PC-3 (cell line): Measurements from ENCODE around the gene APH1B. TPM values are rescaled to one million over a fixed set of nuclear protein-coding genes. Genes with fewer than 3 reads are reported as not detected.
"Not testable (repeated sequence)": the region's sequence is repeated elsewhere in the genome, so short reads cannot be mapped to it uniquely, and the experiment has no call there.

Experiments used
- ATAC-seq: fragments of 200-7000 bp; cut with Tn5 transposase; 2 replicates; pipeline ENCODE4 v1.9.1; 2020; ENCODE audit warnings: mild to moderate bottlenecking, moderate library complexity
- BruUV-seq: library from RNA; stranded (reverse); fragments of 400-500 nt; replicated peaks from 2 replicates; lab custom pipeline; 2021; lab: Mats Ljungman, UMichigan
- CTCF ChIA-PET: fragments of 300-600 bp; sonication (Branson Sonifier 250); formaldehyde crosslinking; loops from one replicate; lab custom pipeline; 2022; ENCODE audit warnings: antibody characterized with exemption; lab: Charles Lee
- POLR2A ChIA-PET: fragments of 300-600 bp; sonication (Branson Sonifier 250); formaldehyde crosslinking; loops from one replicate; lab custom pipeline; 2022; ENCODE audit warnings: antibody characterized with exemption; ENCODE audit not compliant: unreplicated experiment; lab: Charles Lee
- DNase-seq: peaks from one replicate; pipeline ENCODE4 v3.0.0-alpha.2; 2015
- H2AFZ ChIP-seq: fragments of 300-600 bp; sonication (generic); 2 replicates; pipeline ENCODE4 v1.6.0; 2016; ENCODE audit warnings: antibody characterized with exemption, low read length
- H3F3A ChIP-seq: fragments of 300-600 bp; sonication (generic); one replicate; pipeline ENCODE4 v1.6.0; 2017; ENCODE audit warnings: antibody characterized with exemption, low read length, control low read depth, mild to moderate bottlenecking; ENCODE audit not compliant: unreplicated experiment
- H3K27ac ChIP-seq: fragments of 300-600 bp; sonication (generic); 2 replicates; pipeline ENCODE4 v1.5.1; 2016; ENCODE audit warnings: mild to moderate bottlenecking, low read length
- H3K27me3 ChIP-seq: fragments of 300-600 bp; sonication (generic); 2 replicates; pipeline ENCODE4 v1.6.1; 2016; ENCODE audit warnings: low read length, mixed read lengths
- H3K36me3 ChIP-seq: fragments of 300-600 bp; sonication (generic); 2 replicates; pipeline ENCODE4 v1.6.1; 2016; ENCODE audit warnings: low read depth, mixed run types, low read length, mixed read lengths
- H3K4me1 ChIP-seq: fragments of 300-600 bp; sonication (generic); 2 replicates; pipeline ENCODE4 v1.5.1; 2016; ENCODE audit warnings: low read length; ENCODE audit not compliant: insufficient read depth
- H3K4me2 ChIP-seq: fragments of 300-600 bp; sonication (generic); 2 replicates; pipeline ENCODE4 v1.6.0; 2016; ENCODE audit warnings: low read length
- H3K4me3 ChIP-seq: fragments of 300-600 bp; sonication (generic); 2 replicates; pipeline ENCODE4 v1.5.1; 2016; ENCODE audit warnings: mild to moderate bottlenecking, low read length, mixed read lengths
- H3K79me2 ChIP-seq: fragments of 300-600 bp; sonication (generic); 2 replicates; pipeline ENCODE4 v1.6.1; 2017; ENCODE audit warnings: low read length, mixed read lengths
- H3K9ac ChIP-seq: fragments of 300-600 bp; sonication (generic); 2 replicates; pipeline ENCODE4 v1.6.0; 2016; ENCODE audit warnings: mild to moderate bottlenecking, low read length
- H3K9me2 ChIP-seq: fragments of 300-600 bp; sonication (generic); replicated peaks from 2 replicates; pipeline ENCODE4 v1.6.1; 2016; ENCODE audit warnings: mixed run types, low read length, mixed read lengths
- H3K9me3 ChIP-seq: fragments of 300-600 bp; sonication (generic); 2 replicates; pipeline ENCODE4 v1.6.1; 2016; ENCODE audit warnings: low read length, mixed read lengths
- H4K20me1 ChIP-seq: fragments of 300-600 bp; sonication (generic); 2 replicates; pipeline ENCODE4 v1.6.1; 2016; ENCODE audit warnings: low read length, mixed read lengths
- EZH2 ChIP-seq: fragments of 300-600 bp; sonication (generic); IDR thresholded peaks from one replicate; pipeline ENCODE4 v1.6.1; 2017; ENCODE audit warnings: antibody characterized with exemption, mild to moderate bottlenecking, low read length; ENCODE audit not compliant: unreplicated experiment
- EZH2phosphoT487 ChIP-seq: fragments of 300-600 bp; sonication (generic); IDR thresholded peaks from 2 replicates; pipeline ENCODE4 v1.6.1; 2018; ENCODE audit warnings: mild to moderate bottlenecking, antibody characterized with exemption, low read length, borderline replicate concordance
- intact Hi-C: fragments of 100-400 bp; cut with micrococcal nuclease; formaldehyde crosslinking; loops from 2 replicates; pipeline ENCODE4 v1.9.0; 2023
- total RNA-seq: library from RNA; depleted of rRNA; stranded (reverse); fragments of >200 nt; gene quantifications from 2 replicates; pipeline ENCODE4 v1.2.3, GENCODE V29; 2014
- TF ChIP-seq, protein P1 (sequence below): fragments of 300-600 bp; sonication (generic); conservative IDR thresholded peaks from 2 replicates; pipeline ENCODE4 v1.5.1; 2017; ENCODE audit warnings: antibody characterized with exemption, low read depth, mild to moderate bottlenecking, low read length

The APH1B gene
- total RNA-seq, 1 experiment from 2014 or later = 2.8 TPM

DNA sequence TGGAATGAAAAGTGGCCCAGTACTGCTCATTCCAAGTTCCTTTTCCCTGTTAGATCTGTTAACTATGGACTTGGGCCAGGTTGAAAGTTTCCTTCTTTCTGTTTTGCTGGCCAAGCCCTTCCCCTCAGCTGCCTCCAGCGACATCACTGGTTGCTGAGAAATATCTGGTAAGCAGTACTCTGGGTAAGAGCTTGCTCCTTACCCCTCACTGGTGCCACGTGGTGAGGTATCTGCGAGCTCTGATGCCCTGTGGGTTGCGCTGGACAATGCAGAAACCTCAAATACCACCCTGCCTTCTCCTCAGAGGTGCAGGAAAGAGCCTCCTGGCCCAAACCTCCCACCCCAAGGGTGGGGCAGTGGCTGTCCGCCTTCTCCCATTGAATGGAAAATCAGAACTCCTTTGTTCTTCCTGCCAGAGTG lies 42.9 kb upstream of the APH1B start:
- peaks cover 4% of the 10 kb centered on the region for H3F3A ChIP-seq
- no peaks in the 10 kb centered on the region for H3K9me2 ChIP-seq
- H2AFZ ChIP-seq = no peak overlapping the region
- peak overlapping the region; percentile 8; the same call in 1 of the 2 replicates for H3K9ac ChIP-seq
- H3K27ac ChIP-seq = peak overlapping the region; percentile 66
- no peaks in the 10 kb centered on the region for H3K27me3 ChIP-seq
- H3K79me2 ChIP-seq = no peaks in the 10 kb centered on the region
- no peak overlapping the region for H3K4me3 ChIP-seq
- peak; percentile 22 for DNase-seq
- H4K20me1 ChIP-seq = no peaks in the 10 kb centered on the region
- H3K36me3 ChIP-seq = no peaks in the 10 kb centered on the region
- TF ChIP-seq, protein P1, sequence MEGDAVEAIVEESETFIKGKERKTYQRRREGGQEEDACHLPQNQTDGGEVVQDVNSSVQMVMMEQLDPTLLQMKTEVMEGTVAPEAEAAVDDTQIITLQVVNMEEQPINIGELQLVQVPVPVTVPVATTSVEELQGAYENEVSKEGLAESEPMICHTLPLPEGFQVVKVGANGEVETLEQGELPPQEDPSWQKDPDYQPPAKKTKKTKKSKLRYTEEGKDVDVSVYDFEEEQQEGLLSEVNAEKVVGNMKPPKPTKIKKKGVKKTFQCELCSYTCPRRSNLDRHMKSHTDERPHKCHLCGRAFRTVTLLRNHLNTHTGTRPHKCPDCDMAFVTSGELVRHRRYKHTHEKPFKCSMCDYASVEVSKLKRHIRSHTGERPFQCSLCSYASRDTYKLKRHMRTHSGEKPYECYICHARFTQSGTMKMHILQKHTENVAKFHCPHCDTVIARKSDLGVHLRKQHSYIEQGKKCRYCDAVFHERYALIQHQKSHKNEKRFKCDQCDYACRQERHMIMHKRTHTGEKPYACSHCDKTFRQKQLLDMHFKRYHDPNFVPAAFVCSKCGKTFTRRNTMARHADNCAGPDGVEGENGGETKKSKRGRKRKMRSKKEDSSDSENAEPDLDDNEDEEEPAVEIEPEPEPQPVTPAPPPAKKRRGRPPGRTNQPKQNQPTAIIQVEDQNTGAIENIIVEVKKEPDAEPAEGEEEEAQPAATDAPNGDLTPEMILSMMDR = no peak
- TF ChIP-seq EZH2phosphoT487 = no peak
- no peak for TF ChIP-seq EZH2
- H3K9me3 ChIP-seq = no peaks in the 10 kb centered on the region
- peak; percentile 29 for ATAC-seq
- CTCF ChIA-PET = interaction anchor here (0.6 kb wide), 1 partner anchor 68 kb away, joined by 3 read pairs; no protein-coding TSS in a partner anchor
- intact Hi-C loops = no loop called here
- peak overlapping the region; percentile 57 for H3K4me2 ChIP-seq
- BruUV-seq = no TSS peak
- H3K4me1 ChIP-seq = peaks cover 61% of the 10 kb centered on the region
- POLR2A ChIA-PET = interaction anchor here (0.8 kb wide), 1 partner anchor 84 kb away, joined by 5 read pairs; no protein-coding TSS in a partner anchor

DNA sequence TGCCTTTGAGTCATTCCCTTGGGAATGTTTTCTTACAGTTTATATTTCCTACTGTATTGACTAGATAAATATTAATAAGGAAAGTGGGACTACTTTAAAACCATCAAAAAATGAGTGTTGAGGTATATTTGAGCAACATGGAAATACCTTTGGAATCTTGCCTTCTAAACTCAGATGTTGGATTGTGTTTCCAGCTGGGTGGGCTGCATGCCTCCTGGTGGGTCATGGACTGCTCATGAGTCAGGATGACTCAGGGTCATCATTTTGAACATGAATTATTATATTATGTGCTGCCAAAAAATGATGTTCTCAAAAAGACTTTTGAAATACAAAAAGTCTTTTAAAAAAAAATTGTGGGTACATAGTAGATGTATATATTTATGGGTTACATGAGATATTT lies 41.1 kb upstream of the APH1B start:
- no peaks in the 10 kb centered on the region for H3K9me2 ChIP-seq
- BruUV-seq = no TSS peak
- peaks cover 61% of the 10 kb centered on the region for H3K4me1 ChIP-seq
- peak overlapping the region; percentile 49 for H3K4me2 ChIP-seq
- no peaks in the 10 kb centered on the region for H3K9me3 ChIP-seq
- intact Hi-C loops = loop anchor here (2.0 kb wide), 1 partner anchor 37 kb away; no protein-coding TSS in a partner anchor
- CTCF ChIA-PET = no interaction called here
- H3K27me3 ChIP-seq = no peaks in the 10 kb centered on the region
- H2AFZ ChIP-seq = no peak overlapping the region
- H3K4me3 ChIP-seq = peak overlapping the region; percentile 8; the same call in 1 of the 2 replicates
- peak; percentile 60 for ATAC-seq
- POLR2A ChIA-PET = no interaction called here
- TF ChIP-seq, protein P1 = no peak
- TF ChIP-seq EZH2phosphoT487 (no peak), EZH2 (no peak)
- no peaks in the 10 kb centered on the region for H3K36me3 ChIP-seq
- peaks cover 4% of the 10 kb centered on the region for H3F3A ChIP-seq
- no peaks in the 10 kb centered on the region for H3K79me2 ChIP-seq
- peak overlapping the region; percentile 77 for H3K27ac ChIP-seq
- DNase-seq = peak; percentile 85
- no peak overlapping the region for H3K9ac ChIP-seq
- H4K20me1 ChIP-seq = no peaks in the 10 kb centered on the region

DNA sequence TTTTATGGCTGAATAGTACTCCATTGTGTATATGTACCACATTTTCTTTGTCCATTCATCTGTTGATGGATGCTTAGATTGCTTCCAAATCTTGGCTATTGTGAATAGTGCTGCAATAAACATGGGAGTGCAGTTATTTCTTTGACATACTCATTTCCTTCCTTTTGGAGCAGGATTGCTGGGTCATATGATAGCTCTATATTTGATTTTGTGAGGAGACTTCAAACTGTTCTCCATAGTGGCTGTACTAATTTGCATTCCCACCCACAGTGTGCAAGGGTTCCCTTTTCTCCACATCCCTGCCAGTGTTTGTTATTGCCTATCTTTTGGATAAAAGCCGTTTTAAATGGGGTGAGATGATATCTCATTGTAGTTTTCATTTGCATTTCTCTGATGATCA lies 40.3 kb upstream of the APH1B start:
- DNase-seq, H3K9me2 ChIP-seq, H3K4me2 ChIP-seq, H3F3A ChIP-seq, H3K36me3 ChIP-seq, BruUV-seq, H2AFZ ChIP-seq, H3K9ac ChIP-seq, CTCF ChIA-PET, POLR2A ChIA-PET, H3K27me3 ChIP-seq, H3K4me3 ChIP-seq, H3K79me2 ChIP-seq, H4K20me1 ChIP-seq, H3K9me3 ChIP-seq, ATAC-seq: not testable (repeated sequence)
- 0 out of 2 replicates have a peak overlapping the region, but pooled peaks have one; percentile 77 for H3K27ac ChIP-seq
- H3K4me1 ChIP-seq = peaks cover 55% of the 10 kb centered on the region
- intact Hi-C loops = loop anchor here (2.0 kb wide), 1 partner anchor 38 kb away; no protein-coding TSS in a partner anchor
